GM19099 (cell line): Measurements from ENCODE around the gene STK32B.

Experiments used
- POLR2A ChIP-seq: IDR thresholded peaks from 3 replicates; pipeline ENCODE4 v1.6.1; 2011; ENCODE audit warnings: low read depth; ENCODE audit not compliant: insufficient read length; ENCODE audit errors: extremely low read depth

Gene STK32B

GRCh38 chr4:5156682-5157081, 105.4 kb downstream of the STK32B start:
- no peak for TF ChIP-seq POLR2A

DNA sequence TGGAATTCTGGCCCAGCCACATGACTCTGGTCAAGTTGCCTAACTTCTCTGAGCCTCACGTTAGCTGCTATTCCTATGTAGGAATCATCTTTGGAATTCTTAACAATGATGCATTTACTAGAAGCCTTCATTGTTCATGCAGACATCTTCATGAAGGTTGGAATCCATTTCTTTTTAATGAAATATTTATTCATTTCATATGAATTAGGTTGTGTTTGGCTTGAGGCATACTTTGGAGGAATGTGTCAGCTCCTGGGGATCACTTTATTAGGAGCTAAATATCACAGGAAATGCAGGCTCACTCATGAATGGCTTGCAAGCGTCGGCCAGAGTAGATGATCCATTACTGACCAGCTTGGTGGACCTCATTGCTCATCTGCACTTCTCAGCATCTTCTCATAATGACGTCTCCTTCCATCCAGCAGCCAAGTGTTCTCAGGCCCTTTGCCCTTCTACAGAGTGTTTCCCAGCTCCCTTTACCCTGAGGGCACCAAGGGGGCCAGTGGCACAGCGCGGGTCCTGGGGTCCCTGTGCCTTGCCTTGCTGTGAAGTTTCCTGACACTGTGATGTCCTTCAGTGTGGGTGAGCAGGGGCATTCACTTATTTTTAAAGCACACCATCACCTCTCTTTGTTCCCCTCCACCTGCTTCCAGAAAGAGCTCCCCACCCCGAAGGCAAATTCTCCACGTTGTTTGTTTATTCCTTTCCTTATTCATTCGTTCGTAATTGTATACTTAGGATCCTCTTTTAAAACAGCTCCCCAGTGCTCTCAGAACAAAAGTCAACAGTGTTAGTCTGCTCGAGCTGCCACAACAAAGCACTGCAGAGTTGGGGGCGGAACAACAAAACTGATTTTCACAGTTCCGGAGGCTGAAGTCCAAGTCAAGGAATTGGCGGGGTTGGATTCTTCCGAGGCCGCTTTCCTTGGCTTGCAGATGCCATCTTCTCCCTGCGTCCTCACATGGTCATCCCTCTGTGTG, 106.8 kb downstream of the STK32B start:
- no peak for TF ChIP-seq POLR2A

- no peak for TF ChIP-seq POLR2A
Measured at GRCh38 chr4:5158825-5159224, 107.5 kb downstream of the STK32B start.

- TF ChIP-seq POLR2A = no peak
Measured at GRCh38 chr4:5160668-5161067, 109.4 kb downstream of the STK32B start.

DNA sequence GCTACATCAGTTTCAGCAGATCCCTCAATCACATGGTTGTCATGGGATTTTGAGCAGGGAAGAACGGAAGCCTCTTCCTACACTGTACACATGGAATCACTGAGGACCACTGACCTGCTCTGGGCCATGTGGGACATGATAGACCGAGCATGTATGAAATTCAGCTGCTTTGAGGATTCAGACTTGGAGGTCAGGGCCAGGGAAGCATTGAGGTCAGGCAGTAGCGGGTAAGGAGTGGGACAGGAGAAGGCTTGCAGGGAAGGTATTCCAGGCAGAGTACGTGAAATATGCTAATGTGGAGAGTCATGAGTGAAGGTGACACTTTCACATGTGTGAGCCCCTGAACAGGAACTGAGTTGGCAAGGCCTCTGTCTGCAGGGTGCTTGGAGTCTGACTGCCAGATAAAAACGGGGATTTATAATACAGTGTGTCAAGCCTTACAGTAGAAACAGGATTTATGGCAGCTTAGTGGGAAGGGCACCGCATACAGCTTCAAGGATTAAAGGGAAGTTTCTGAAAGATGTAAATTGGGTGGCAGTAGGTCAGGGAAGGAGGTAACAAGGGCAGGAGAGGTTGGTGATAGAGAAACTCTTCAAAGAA, 111.7 kb downstream of the STK32B start:
- TF ChIP-seq POLR2A = no peak

DNA sequence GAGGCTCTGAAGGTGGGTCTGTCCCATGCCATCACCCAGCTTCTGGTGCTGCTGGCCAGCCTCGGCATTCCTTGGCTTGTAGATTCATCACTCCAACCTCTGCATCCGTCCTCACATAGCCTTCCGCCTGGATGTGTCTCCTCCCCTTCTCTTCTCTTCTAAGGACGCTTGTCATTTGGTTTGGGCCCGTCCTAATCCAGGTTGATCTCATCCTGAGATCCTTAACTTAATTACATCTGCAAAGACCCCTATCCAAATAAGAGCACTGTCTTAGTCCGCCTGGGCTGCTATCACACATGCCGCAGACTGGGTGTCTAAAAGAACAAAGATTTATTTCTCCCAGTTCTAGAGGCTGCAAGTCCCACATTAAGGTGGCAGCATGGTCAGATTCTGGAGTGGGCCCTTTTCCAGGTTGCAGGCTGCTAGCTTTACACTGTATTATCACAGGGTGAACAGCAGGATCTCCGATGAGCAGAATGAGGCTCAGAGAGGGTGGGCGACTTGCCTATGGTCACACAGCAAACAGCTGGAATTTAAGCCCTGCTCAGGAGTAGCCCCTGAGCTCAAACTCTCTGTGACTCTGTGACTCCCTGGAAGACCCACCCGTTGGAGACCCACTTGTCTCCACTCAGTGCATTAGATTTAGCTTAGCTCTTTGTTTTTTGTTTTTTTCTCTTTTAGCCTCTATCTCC, 113.1 kb downstream of the STK32B start:
- TF ChIP-seq POLR2A = no peak

DNA sequence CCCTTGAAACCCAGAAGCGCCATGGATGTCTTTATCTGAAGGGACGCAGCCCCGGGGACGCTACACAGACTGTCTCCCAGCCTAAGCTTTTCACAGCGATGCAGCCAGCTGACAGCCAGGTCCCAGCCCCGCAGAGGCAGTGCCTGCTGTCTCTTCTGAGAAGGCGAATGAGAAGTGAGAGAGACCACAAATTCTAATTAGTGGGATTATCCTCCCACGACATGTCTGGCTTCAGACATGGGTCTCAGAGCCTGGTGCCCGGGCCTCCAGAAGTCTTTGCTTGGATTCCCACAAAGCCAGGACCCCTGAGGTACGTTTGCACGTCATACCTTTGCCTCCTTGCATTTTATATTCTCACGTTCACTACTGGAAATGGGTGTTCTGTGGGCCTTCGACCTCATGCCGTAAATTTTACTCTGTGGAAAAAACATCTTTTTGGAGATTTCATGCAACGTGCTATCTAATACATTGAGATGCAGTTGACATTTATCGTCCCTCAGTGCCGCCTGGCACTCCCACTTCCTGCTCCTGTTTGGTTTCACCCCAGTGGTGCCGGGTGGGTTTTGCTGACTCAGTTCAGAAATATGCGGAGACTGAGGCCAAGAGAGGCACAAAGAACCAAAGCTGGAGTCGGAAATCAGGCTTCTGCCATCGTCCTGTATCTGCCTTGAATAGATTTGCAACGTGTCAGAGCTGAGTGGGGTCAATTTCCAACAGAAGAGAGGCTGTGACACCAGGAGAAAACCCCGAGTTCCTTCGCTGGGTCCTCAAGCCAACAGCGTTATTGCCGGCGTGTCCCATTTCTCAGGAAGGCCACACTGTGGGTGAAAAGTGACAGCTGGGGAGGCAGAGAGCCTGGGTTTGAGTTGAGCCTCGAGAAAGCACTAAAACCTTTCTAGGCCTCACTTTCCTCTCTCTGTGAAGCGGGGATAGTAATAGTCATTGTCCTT, 114.4 kb downstream of the STK32B start:
- no peak for TF ChIP-seq POLR2A

DNA sequence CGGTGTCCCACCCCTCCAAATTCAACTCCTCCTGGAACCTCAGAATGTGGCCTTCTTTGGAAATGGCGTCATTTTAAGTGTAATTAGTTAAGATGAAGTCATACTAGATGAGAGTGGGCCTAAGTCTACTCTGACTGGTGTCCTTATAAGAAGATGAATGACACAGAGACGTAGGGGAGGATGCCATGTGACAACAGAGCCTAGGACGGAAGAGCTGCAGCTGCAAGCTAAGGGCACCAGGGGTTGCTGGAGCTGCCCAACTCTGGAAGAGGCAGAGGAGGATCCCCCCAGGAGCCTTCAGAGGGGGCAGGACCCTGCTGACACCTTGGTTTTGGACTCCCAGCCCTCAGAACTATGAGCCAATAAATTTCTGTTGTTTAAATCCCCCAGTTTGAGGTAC, 115.1 kb downstream of the STK32B start:
- TF ChIP-seq POLR2A = no peak

GRCh38 chr4:5168891-5169290, 117.6 kb downstream of the STK32B start:
- TF ChIP-seq POLR2A = no peak

- no peak for TF ChIP-seq POLR2A
Measured at GRCh38 chr4:5184606-5185005, 133.3 kb downstream of the STK32B start.

DNA sequence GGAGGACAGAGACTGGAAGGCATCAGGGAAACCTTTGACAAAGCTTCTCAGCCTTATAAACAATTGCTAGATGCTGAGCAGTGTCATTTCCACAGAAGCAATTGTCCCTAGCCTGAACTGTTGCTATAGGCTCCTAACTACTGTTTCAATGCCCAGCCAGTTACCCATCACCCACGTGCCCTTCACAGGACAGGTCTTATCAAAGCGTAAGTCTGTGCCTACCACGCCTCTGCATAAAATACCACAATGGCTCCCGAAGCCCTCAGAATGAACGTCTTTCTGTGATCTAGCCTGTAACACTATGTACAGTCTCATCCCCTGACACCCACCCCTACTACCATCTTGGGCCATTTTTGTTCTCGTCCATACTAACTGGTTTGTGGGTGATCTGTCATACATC, 134.3 kb downstream of the STK32B start:
- no peak for TF ChIP-seq POLR2A

DNA sequence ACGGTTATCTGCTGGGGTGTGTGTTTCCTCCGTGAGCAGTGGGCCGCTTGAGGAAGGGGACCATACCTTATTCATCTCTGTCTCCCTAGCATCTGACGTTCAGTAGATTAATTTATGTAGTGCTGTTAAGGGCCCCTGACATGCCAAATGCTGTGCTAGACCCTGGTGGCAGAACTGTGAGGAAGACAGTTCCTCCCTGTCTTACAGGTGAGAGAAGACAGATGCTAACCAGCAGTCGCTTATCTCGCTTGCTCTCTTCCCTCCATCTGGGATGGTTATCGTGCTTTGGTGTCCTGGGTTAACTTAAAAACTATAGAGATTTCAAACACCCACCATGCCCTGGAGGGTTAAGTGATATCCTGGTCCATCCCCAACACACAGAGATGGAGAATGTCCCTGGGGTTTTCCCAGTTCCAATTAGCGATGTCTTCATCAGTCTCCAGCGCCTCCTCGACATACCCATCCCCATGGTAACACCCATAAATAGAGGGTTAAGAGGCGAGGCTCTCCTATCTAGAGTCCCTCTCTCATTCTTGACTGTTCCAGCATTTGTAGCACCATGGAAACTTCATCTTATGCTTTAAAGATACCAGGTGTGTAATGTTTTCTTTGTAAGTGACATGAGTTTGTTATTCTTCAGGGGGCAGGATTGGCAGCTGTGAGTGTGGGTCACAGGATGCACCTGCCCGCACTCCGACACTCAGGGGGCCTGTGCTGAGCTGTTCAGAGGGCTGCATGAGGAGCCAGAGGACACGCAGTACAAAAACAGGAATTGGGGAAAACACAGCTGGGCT, 135.2 kb downstream of the STK32B start:
- no peak for TF ChIP-seq POLR2A

GRCh38 chr4:5188130-5188529, 136.8 kb downstream of the STK32B start:
- TF ChIP-seq POLR2A = no peak

DNA sequence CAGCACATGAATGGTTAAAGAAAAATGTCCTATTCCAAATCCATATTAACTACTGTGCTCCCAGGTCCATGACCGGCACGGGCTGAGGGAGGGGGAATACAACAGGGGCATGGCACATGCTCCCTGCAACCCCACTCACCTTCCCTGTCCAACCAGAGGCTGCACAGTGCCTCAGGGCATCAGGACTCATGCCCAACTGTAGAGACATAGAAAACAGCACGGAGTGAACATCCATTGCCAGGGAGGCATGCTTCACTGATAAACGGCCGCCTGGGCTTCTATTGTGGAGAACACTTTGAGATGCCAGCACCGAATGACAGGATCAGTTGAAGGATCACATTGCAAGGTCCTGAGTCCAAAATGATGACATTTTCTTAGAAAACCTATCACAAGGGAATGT, 140.6 kb downstream of the STK32B start:
- TF ChIP-seq POLR2A = no peak
